K562 (cell line): ENCODE data around the gene PCCA. TPM values are rescaled to one million over a fixed set of nuclear protein-coding genes. Genes with fewer than 3 reads are reported as not detected.

Source experiments
- ATAC-seq: fragments of 200-7000 bp; cut with Tn5 transposase; 3 replicates; pipeline ENCODE4 v1.9.1; 2020; ENCODE audit warnings: moderate library complexity
- BruUV-seq: library from RNA; stranded (reverse); fragments of 400-500 nt; replicated peaks from 2 replicates; lab custom pipeline; 2021; lab: Mats Ljungman, UMichigan
- CTCF ChIA-PET: fragments of 300-600 bp; formaldehyde crosslinking; extraction: SDS; loops from one replicate; lab custom pipeline; 2021; ENCODE audit warnings: low intra/inter-chr PET ratio; lab: Yijun Ruan, JAX
- POLR2A ChIA-PET: fragments of 300-600, 350-650 bp; sonication (Branson Sonifier 250); formaldehyde crosslinking; extraction: SDS; loops from one replicate; lab custom pipeline; 2021; ENCODE audit warnings: antibody characterized with exemption, inconsistent platforms; lab: Yijun Ruan, JAX
- DNase-seq, 4 experiments: peaks; one replicate each; pipeline versions ENCODE4 v3.0.0 to v3.0.0-alpha.2; 2011 to 2018; ENCODE audit warnings: low spot score in 3 of 4, mixed read lengths in 3 of 4; ENCODE audit errors: extremely low read depth in 1 of 4
- FAIRE-seq: peaks from 2 replicates; lab custom pipeline; 2011; peaks lifted over from hg19 to GRCh38; lab: Jason Lieb, UNC
- H2AFZ ChIP-seq: 2 replicates; pipeline ENCODE4 v1.6.0; 2011; ENCODE audit warnings: low read depth, low read length, control low read depth, inconsistent platforms
- H3K27ac ChIP-seq: fragments of 200-600 bp; 3 replicates; pipeline ENCODE4 v1.8.0; 2011; ENCODE audit warnings: low read depth, mild to moderate bottlenecking, control low read depth, inconsistent platforms, low read length, moderate library complexity, mixed read lengths; ENCODE audit errors: extremely low read depth
- H3K27me3 ChIP-seq, 2 experiments: fragments of 300-600 bp in 1 of 2; 2 replicates in 1 of 2; 3 replicates in 1 of 2; pipeline versions ENCODE4 v1.6.0 to v1.8.0; 2011; ENCODE audit warnings: inconsistent platforms in 2 of 2, low read length in 2 of 2, mild to moderate bottlenecking in 1 of 2, mixed read lengths in 1 of 2, moderate library complexity in 1 of 2; ENCODE audit not compliant: control insufficient read depth in 2 of 2, insufficient read depth in 2 of 2
- H3K36me3 ChIP-seq: fragments of 300-600 bp; 3 replicates; pipeline ENCODE4 v1.8.0; 2011; ENCODE audit warnings: mild to moderate bottlenecking, low read length, inconsistent platforms; ENCODE audit not compliant: control insufficient read depth, insufficient read depth
- H3K4me1 ChIP-seq, 2 experiments: fragments of 200-600 bp in 1 of 2; replicated peaks in 1 of 2; 2 replicates in 1 of 2; 3 replicates in 1 of 2; pipeline versions ENCODE4 v1.5.1 to v1.8.0; 2011; ENCODE audit warnings: inconsistent platforms in 2 of 2, low read length in 2 of 2, mild to moderate bottlenecking in 1 of 2, mixed read lengths in 1 of 2, moderate library complexity in 1 of 2; ENCODE audit not compliant: control insufficient read depth in 2 of 2, insufficient read depth in 2 of 2
- H3K4me2 ChIP-seq: 2 replicates; pipeline ENCODE4 v1.6.1; 2011; ENCODE audit warnings: low read length, control low read depth, inconsistent platforms, mixed read lengths; ENCODE audit not compliant: insufficient read depth
- H3K4me3 ChIP-seq: fragments of 200-600 bp; sonication (generic), shearing (Covaris generic); 2 replicates; pipeline ENCODE4 v1.5.1; 2016; ENCODE audit warnings: control low read depth, inconsistent platforms
- H3K79me2 ChIP-seq: fragments of 200-600 bp; 3 replicates; pipeline ENCODE4 v1.8.0; 2011; ENCODE audit warnings: low read length, inconsistent platforms; ENCODE audit not compliant: control insufficient read depth, insufficient read depth
- H3K9ac ChIP-seq, 2 experiments: 2 replicates each; pipeline versions ENCODE4 v1.6.0 to v1.6.1; 2011; ENCODE audit warnings: low read depth in 2 of 2, low read length in 2 of 2, control low read depth in 1 of 2, inconsistent platforms in 1 of 2, mild to moderate bottlenecking in 1 of 2, mixed read lengths in 1 of 2; ENCODE audit not compliant: insufficient read depth in 1 of 2
- H3K9me1 ChIP-seq: one replicate; pipeline ENCODE4 v1.6.0; 2011; ENCODE audit warnings: inconsistent platforms, mild to moderate bottlenecking, low read length, moderate library complexity; ENCODE audit not compliant: control insufficient read depth, insufficient read depth
- H3K9me3 ChIP-seq: replicated peaks from 2 replicates; pipeline ENCODE4 v1.5.1; 2011; ENCODE audit warnings: low read depth, low read length, inconsistent platforms; ENCODE audit not compliant: control insufficient read depth, insufficient read depth
- H4K20me1 ChIP-seq: replicated peaks from 2 replicates; pipeline ENCODE4 v1.6.1; 2011; ENCODE audit warnings: low read length, inconsistent platforms, mixed read lengths; ENCODE audit not compliant: control insufficient read depth, insufficient read depth
- C11orf30 ChIP-seq: fragments of 450-650 bp; IDR thresholded peaks from 2 replicates; pipeline ENCODE4 v1.6.1; 2016; ENCODE audit warnings: low read depth, mild to moderate bottlenecking
- MAFG ChIP-seq: fragments of 450-650 bp; conservative IDR thresholded peaks from 2 replicates; pipeline ENCODE4 v1.6.1; 2016; ENCODE audit warnings: missing genetic modification characterization, missing compliant biosample characterization
- POU5F1 ChIP-seq: fragments of 150-350 bp; IDR thresholded peaks from 2 replicates; pipeline ENCODE4 v1.6.1; 2014; ENCODE audit warnings: borderline replicate concordance, low read length, low read depth, mild to moderate bottlenecking; ENCODE audit not compliant: partially characterized antibody
- TARDBP ChIP-seq: fragments of 450-650 bp; IDR thresholded peaks from 2 replicates; pipeline ENCODE4 v1.6.1; 2016
- ZNF316 ChIP-seq: fragments of 450-650 bp; IDR thresholded peaks from 2 replicates; pipeline ENCODE4 v1.6.1; 2016
- ZNF830 ChIP-seq: fragments of 250-450 bp; sonication (Bioruptor Pico); IDR thresholded peaks from 2 replicates; pipeline ENCODE4 v1.5.0; 2021; ENCODE audit warnings: mild to moderate bottlenecking
- WGBS: fragments of 100-300 bp; shearing (Covaris generic); methylation state at CpG from one replicate; pipeline ENCODE4 v1.1.6; 2016; ENCODE audit warnings: low coverage, mixed read lengths; ENCODE audit not compliant: insufficient coverage; ENCODE audit errors: missing lambda C conversion rate; 5-methylcytosine and 5-hydroxymethylcytosine counted together
- in situ Hi-C: fragments of 300-500 bp; cut with MboI; formaldehyde crosslinking; loops from 4 replicates; pipeline ENCODE4 v1.15.0; 2018; ENCODE audit warnings: inconsistent platforms, mixed read lengths
- intact Hi-C: fragments of 100-400 bp; cut with micrococcal nuclease; formaldehyde crosslinking; loops from 2 replicates; pipeline ENCODE4 v1.14.2; 2022
- polyA plus RNA-seq, 8 experiments: library from polyadenylated mRNA; depleted of rRNA in 4 of 8; stranded (reverse) in 5 of 8; unstranded in 3 of 8; fragments of >200 nt; fragmentation: Nextera tagmentation in 2 of 8; fragmentation: Illumina TruSeq in 1 of 8; extraction: Ambion mirVana in 2 of 8; extraction: Trizol in 1 of 8; gene quantifications; 2 replicates each; pipeline versions ENCODE4 v1.2.1 to v1.2.3, GENCODE V29; 2011 to 2014; ENCODE audit warnings: inconsistent platforms in 1 of 8, missing spikeins in 1 of 8
- total RNA-seq, 7 experiments: library from RNA; depleted of rRNA in 6 of 7; stranded (reverse); fragments of >200 nt in 6 of 7; fragmentation: Illumina TruSeq in 2 of 7; extraction: Trizol in 2 of 7; gene quantifications; 2 replicates each; pipeline versions ENCODE4 v1.2.1 to v1.2.3, GENCODE V29; 2011 to 2021; ENCODE audit warnings: low replicate concordance in 1 of 7

The PCCA gene
- total and polyA plus RNA-seq, 9 of the 15 experiments (the other 6 are each of a cell fraction or from before 2014, with no cell fraction given), result 5.2 to 14.1 (median 9.7) TPM

DNA sequence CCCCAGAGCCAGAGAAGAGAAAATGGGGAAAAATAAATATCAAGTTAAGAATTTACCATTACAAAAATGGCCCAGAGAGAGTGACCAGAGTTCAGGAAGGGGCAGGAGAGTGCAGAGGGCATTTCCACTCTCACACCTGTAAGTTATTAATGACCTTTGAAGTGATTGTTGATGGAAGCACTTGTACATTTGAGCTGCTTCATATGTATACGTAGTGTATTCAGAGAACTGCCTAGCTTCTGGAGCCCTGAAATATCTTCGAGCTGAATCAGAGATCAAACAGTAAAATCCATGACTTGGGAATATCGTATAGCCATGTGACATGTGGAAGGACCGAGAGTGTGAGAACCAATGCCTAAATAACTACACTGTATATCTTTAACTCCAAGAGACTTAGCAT, 49.2 kb upstream of the PCCA start:
- ChIA-PET CTCF (no interaction called here), POLR2A (no interaction called here)
- Histone ChIP-seq H3K9ac (no peak overlapping the region), H3K9me1 (no peaks in the 10 kb centered on the region), H4K20me1 (no peaks in the 10 kb centered on the region), H3K27me3 (no peaks in the 10 kb centered on the region; a peak in 1 of 5 replicates), H3K4me3 (no peak overlapping the region), H3K27ac (no peak overlapping the region), H3K79me2 (no peaks in the 10 kb centered on the region), H3K36me3 (no peaks in the 10 kb centered on the region), H3K9me3 (no peaks in the 10 kb centered on the region), H3K4me2 (no peak overlapping the region), H3K4me1 (no peaks in the 10 kb centered on the region), H2AFZ (no peak overlapping the region)
- ATAC-seq (no peak), FAIRE-seq (no peak), DNase-seq (no peak)
- no TSS peak for BruUV-seq
- in situ Hi-C loops, result no loop called here
- no peak for TF ChIP-seq TARDBP
- 3% methylated on average over 4 of the region's 4 CpGs for WGBS
- intact Hi-C loops, result loop anchor here (10.0 kb wide), 2 partner anchors 195 to 475 kb away; no protein-coding TSS in a partner anchor

DNA sequence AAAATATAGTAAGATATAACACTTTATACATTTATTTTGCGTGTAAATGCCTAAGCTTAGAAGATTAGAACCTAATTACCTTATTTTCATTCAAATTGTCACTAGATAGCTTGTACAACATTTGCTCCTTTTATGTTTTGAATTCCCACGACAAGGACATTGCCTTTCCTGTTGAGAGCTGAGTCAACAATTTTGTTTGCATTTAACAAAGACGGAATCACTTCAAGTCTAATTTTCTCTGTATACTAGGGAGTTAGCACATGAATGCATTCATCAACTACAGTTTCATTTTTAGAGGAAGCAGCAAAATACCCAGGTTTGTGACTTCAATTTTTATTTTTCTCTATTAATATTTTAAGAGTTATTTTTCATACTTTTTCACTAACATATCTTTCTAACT, 48.7 kb upstream of the PCCA start:
- BruUV-seq, result no TSS peak
- intact Hi-C loops, result loop anchor here (10.0 kb wide), 2 partner anchors 195 to 475 kb away; no protein-coding TSS in a partner anchor
- no peak for DNase-seq
- H4K20me1 ChIP-seq, result no peaks in the 10 kb centered on the region
- ATAC-seq, result no peak
- FAIRE-seq, result no peak
- no peak overlapping the region for H3K4me3 ChIP-seq
- no peaks in the 10 kb centered on the region for H3K4me1 ChIP-seq
- POLR2A ChIA-PET, result no interaction called here
- WGBS, result 0% methylated on average over 3 of the region's 3 CpGs
- no peak overlapping the region for H3K9ac ChIP-seq
- in situ Hi-C loops, result no loop called here
- CTCF ChIA-PET, result no interaction called here
- no peaks in the 10 kb centered on the region; a peak in 1 of 5 replicates for H3K27me3 ChIP-seq
- H3K36me3 ChIP-seq, result no peaks in the 10 kb centered on the region
- no peak overlapping the region for H3K27ac ChIP-seq
- no peak overlapping the region for H3K4me2 ChIP-seq
- H3K79me2 ChIP-seq, result no peaks in the 10 kb centered on the region
- H3K9me1 ChIP-seq, result no peaks in the 10 kb centered on the region
- no peak overlapping the region for H2AFZ ChIP-seq
- TF ChIP-seq ZNF830 (CRISPR knock-in tag) (no peak), POU5F1 (no peak), MAFG (tag) (0 out of 2 replicates have a peak, but pooled peaks have one; percentile 8), ZNF316 (peak; percentile 38; the same call in 1 of the 2 replicates), C11orf30 (peak; percentile 54; the same call in 1 of the 2 replicates)
- TF ChIP-seq, all 486 proteins: peak for 3
- H3K9me3 ChIP-seq, result no peaks in the 10 kb centered on the region
